ENCODE measurements around the gene UGDH. TPM values are rescaled to one million over a fixed set of nuclear protein-coding genes. Genes with fewer than 3 reads are reported as not detected.

The UGDH gene
- total and polyA plus RNA-seq, 10 of the 15 experiments (the other 5 are each of a cell fraction or from before 2014, with no cell fraction given), result 11.1 to 60.3 (median 26.8) TPM

- TF ChIP-seq POLR2AphosphoS2 (IDR thresholded peaks at IDR 0.05; ENCODE audit: low read depth, low read length) (no peak), NKRF (conservative IDR thresholded peaks at IDR 0.05) (no peak), MEF2A (IDR thresholded peaks at IDR 0.05; ENCODE audit: insufficient read depth, low read depth, low read length) (no peak)
- TF ChIP-seq, protein P1, sequence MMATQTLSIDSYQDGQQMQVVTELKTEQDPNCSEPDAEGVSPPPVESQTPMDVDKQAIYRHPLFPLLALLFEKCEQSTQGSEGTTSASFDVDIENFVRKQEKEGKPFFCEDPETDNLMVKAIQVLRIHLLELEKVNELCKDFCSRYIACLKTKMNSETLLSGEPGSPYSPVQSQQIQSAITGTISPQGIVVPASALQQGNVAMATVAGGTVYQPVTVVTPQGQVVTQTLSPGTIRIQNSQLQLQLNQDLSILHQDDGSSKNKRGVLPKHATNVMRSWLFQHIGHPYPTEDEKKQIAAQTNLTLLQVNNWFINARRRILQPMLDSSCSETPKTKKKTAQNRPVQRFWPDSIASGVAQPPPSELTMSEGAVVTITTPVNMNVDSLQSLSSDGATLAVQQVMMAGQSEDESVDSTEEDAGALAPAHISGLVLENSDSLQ (IDR thresholded peaks at IDR 0.05), result no peak
Observed at GRCh38 chr4:39476187-39476895, 50.9 kb downstream of the UGDH start (continued).

GRCh38 chr4:39472396-39472795 lies 54.8 kb downstream of the UGDH start:
- in situ Hi-C loops (cut with MboI), result no loop called here
- POLR2A ChIA-PET, result no interaction called here
- H3K4me3 ChIP-seq, result no peak overlapping the region
- H3K9me3 ChIP-seq (replicated peaks; ENCODE audit: control insufficient read depth, insufficient read depth, low read length), result no peaks in the 10 kb centered on the region
- no peak overlapping the region for H3K4me2 ChIP-seq (ENCODE audit: control insufficient read depth, insufficient read depth)
- no peak for FAIRE-seq
- H3K9ac ChIP-seq (ENCODE audit: control insufficient read depth, insufficient read depth, low read length), result no peak overlapping the region
- RAD21 ChIA-PET (ENCODE audit: unreplicated experiment), result interaction anchor here (1.1 to 1.5 kb wide), 2 partner anchors 9 to 55 kb away, joined by 3 to 5 read pairs; partner anchors contain the start of gene UGDH
- peaks cover 0 to 12% of the 10 kb centered on the region in 2 experiments; a peak in 2 of 4 replicates for H3K36me3 ChIP-seq (ENCODE audit: control insufficient read depth in 2 of 2, insufficient read depth in 2 of 2, low read length in 1 of 2)
- no peaks in the 10 kb centered on the region for H4K20me1 ChIP-seq (ENCODE audit: control insufficient read depth, insufficient read depth)
- SMC1A ChIA-PET (ENCODE audit: uncharacterized antibody, unreplicated experiment), result interaction anchor here (0.6 to 1.3 kb wide), 6 partner anchors 9 to 187 kb away, joined by 3 to 5 read pairs (median 4); no protein-coding TSS in a partner anchor
- H2AFZ ChIP-seq (ENCODE audit: control insufficient read depth, low read depth, low read length), result no peak overlapping the region
- intact Hi-C loops (cut with micrococcal nuclease; ENCODE audit: unreplicated experiment), result no loop called here
- no TSS peak for BruUV-seq (replicated peaks)
- WGBS (ENCODE audit: insufficient coverage, insufficient replicate concordance, low lambda C conversion rate, missing lambda C conversion rate), result 96% methylated on average over 3 of the region's 3 CpGs
- H3K27ac ChIP-seq (ENCODE audit: control insufficient read depth, insufficient read depth), result no peak overlapping the region
- no peaks in the 10 kb centered on the region for H3K79me2 ChIP-seq (ENCODE audit: control insufficient read depth, insufficient read depth, low read length)
- no peak for TF ChIP-seq HDAC2 (IDR thresholded peaks at IDR 0.05)
- no peak for TF ChIP-seq MXI1 (IDR thresholded peaks at IDR 0.05; ENCODE audit: low read depth, low read length)
- TF ChIP-seq MYB (IDR thresholded peaks at IDR 0.05; ENCODE audit: borderline replicate concordance, low read depth, low read length), result no peak
- TF ChIP-seq PBX3 (IDR thresholded peaks at IDR 0.05; ENCODE audit: insufficient replicate concordance, low read depth, low read length), result no peak
- TF ChIP-seq, protein P2, sequence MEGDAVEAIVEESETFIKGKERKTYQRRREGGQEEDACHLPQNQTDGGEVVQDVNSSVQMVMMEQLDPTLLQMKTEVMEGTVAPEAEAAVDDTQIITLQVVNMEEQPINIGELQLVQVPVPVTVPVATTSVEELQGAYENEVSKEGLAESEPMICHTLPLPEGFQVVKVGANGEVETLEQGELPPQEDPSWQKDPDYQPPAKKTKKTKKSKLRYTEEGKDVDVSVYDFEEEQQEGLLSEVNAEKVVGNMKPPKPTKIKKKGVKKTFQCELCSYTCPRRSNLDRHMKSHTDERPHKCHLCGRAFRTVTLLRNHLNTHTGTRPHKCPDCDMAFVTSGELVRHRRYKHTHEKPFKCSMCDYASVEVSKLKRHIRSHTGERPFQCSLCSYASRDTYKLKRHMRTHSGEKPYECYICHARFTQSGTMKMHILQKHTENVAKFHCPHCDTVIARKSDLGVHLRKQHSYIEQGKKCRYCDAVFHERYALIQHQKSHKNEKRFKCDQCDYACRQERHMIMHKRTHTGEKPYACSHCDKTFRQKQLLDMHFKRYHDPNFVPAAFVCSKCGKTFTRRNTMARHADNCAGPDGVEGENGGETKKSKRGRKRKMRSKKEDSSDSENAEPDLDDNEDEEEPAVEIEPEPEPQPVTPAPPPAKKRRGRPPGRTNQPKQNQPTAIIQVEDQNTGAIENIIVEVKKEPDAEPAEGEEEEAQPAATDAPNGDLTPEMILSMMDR (IDR thresholded peaks at IDR 0.05 in 2 of 3, conservative IDR thresholded peaks at IDR 0.05 in 1 of 3; ENCODE audit: control insufficient read depth in 2 of 3, extremely low read depth in 1 of 3, insufficient read depth in 1 of 3, low read depth in 3 of 3, low read length in 3 of 3), result no peak
- no peak for TF ChIP-seq MTA3 (IDR thresholded peaks at IDR 0.05; ENCODE audit: borderline replicate concordance, low read length)
- CTCF ChIA-PET, result interaction anchor here (0.8 kb wide), 1 partner anchor 256 kb away, joined by 4 read pairs; no protein-coding TSS in a partner anchor
- peaks cover 7% of the 10 kb centered on the region for H3K4me1 ChIP-seq (ENCODE audit: control insufficient read depth, insufficient read depth, low read length)
- ATAC-seq, result no peak
- no peaks in the 10 kb centered on the region for H3K27me3 ChIP-seq (replicated peaks in 1 of 2; ENCODE audit: control insufficient read depth in 2 of 2, insufficient read depth in 2 of 2, low read length in 1 of 2)
- no peak for DNase-seq (ENCODE audit: low read depth, low spot score)

Measured in GM12878 (cell line).